IMR-90 (cell line): ENCODE measurements around the gene SRP14. TPM values are rescaled to one million over a fixed set of nuclear protein-coding genes. Genes with fewer than 3 reads are reported as not detected.
A peak's percentile ranks its signal among the peaks of the same experiment; 100 is the strongest.

Experiments used
- ATAC-seq: fragments of 200-7000 bp; cut with Tn5 transposase; 2 replicates; pipeline ENCODE4 v1.9.1; 2020; ENCODE audit warnings: low read depth, mild to moderate bottlenecking, moderate library complexity
- BruUV-seq: library from RNA; stranded (reverse); fragments of 400-500 nt; replicated peaks from 2 replicates; lab custom pipeline; 2021; lab: Mats Ljungman, UMichigan
- CTCF ChIA-PET: fragments of 300-600 bp; formaldehyde crosslinking; extraction: SDS; loops from one replicate; lab custom pipeline; 2021; ENCODE audit warnings: antibody characterized with exemption; lab: Yijun Ruan, JAX
- POLR2A ChIA-PET: fragments of 300-600 bp; sonication (Branson Sonifier 250); formaldehyde crosslinking; loops from one replicate; lab custom pipeline; 2022; ENCODE audit warnings: antibody characterized with exemption; ENCODE audit not compliant: unreplicated experiment; lab: Charles Lee
- DNase-seq: peaks from one replicate; pipeline ENCODE4 v3.0.0; 2013
- H2AFZ ChIP-seq: replicated peaks from 2 replicates; pipeline ENCODE3; 2013; ENCODE audit warnings: low read length, mild to moderate bottlenecking; ENCODE audit not compliant: poor library complexity
- H2AK5ac ChIP-seq: 2 replicates; pipeline ENCODE4 v1.6.1; 2013; ENCODE audit warnings: low read depth, low read length, inconsistent platforms
- H2AK9ac ChIP-seq: replicated peaks from 2 replicates; pipeline ENCODE3; 2013; ENCODE audit warnings: mild to moderate bottlenecking, low read depth, low read length, moderate library complexity; ENCODE audit not compliant: poor library complexity
- H2BK120ac ChIP-seq: 2 replicates; pipeline ENCODE4 v1.6.1; 2013; ENCODE audit warnings: low read depth, low read length, inconsistent platforms
- H2BK15ac ChIP-seq: 3 replicates; pipeline ENCODE4 v1.6.1; 2013; ENCODE audit warnings: low read depth, low read length, inconsistent platforms
- H2BK20ac ChIP-seq: 2 replicates; pipeline ENCODE4 v1.6.1; 2013; ENCODE audit warnings: low read depth, mild to moderate bottlenecking, inconsistent platforms, low read length, moderate library complexity
- H2BK5ac ChIP-seq: 2 replicates; pipeline ENCODE4 v1.6.1; 2013; ENCODE audit warnings: mild to moderate bottlenecking, low read depth, low read length, inconsistent platforms; ENCODE audit not compliant: poor library complexity, severe bottlenecking
- H3K14ac ChIP-seq: replicated peaks from 2 replicates; pipeline ENCODE4 v1.6.1; 2013; ENCODE audit warnings: low read depth, low read length, inconsistent platforms
- H3K18ac ChIP-seq: 2 replicates; pipeline ENCODE4 v1.6.1; 2013; ENCODE audit warnings: low read depth, low read length, control low read depth
- H3K23ac ChIP-seq: 2 replicates; pipeline ENCODE4 v1.6.1; 2013; ENCODE audit warnings: low read depth, low read length, inconsistent platforms
- H3K27ac ChIP-seq: 2 replicates; pipeline ENCODE4 v1.5.1; 2013; ENCODE audit warnings: mild to moderate bottlenecking, control low read depth, low read length; ENCODE audit not compliant: insufficient read depth
- H3K27me3 ChIP-seq: 2 replicates; pipeline ENCODE4 v1.6.1; 2013; ENCODE audit warnings: low read length; ENCODE audit not compliant: control insufficient read depth, insufficient read depth
- H3K36me3 ChIP-seq: 2 replicates; pipeline ENCODE4 v1.6.1; 2013; ENCODE audit warnings: low read length, mixed read lengths; ENCODE audit not compliant: control insufficient read depth, insufficient read depth
- H3K4ac ChIP-seq: 2 replicates; pipeline ENCODE4 v1.6.1; 2013; ENCODE audit warnings: low read depth, low read length, inconsistent platforms
- H3K4me1 ChIP-seq: 2 replicates; pipeline ENCODE4 v1.6.1; 2013; ENCODE audit warnings: low read length, mixed read lengths; ENCODE audit not compliant: control insufficient read depth, insufficient read depth
- H3K4me2 ChIP-seq: 2 replicates; pipeline ENCODE4 v1.6.1; 2013; ENCODE audit warnings: low read depth, mild to moderate bottlenecking, control low read depth, low read length, moderate library complexity
- H3K4me3 ChIP-seq: 2 replicates; pipeline ENCODE4 v1.5.1; 2013; ENCODE audit warnings: low read depth, mild to moderate bottlenecking, control low read depth, low read length, moderate library complexity; ENCODE audit not compliant: insufficient read depth
- H3K56ac ChIP-seq: 2 replicates; pipeline ENCODE4 v1.6.1; 2013; ENCODE audit warnings: low read length, inconsistent platforms; ENCODE audit not compliant: insufficient read depth; ENCODE audit errors: extremely low read depth
- H3K79me1 ChIP-seq, 2 experiments: 2 replicates each; pipeline ENCODE4 v1.6.1; 2013; ENCODE audit warnings: low read length in 2 of 2, inconsistent platforms in 1 of 2, low read depth in 1 of 2
- H3K9ac ChIP-seq: 2 replicates; pipeline ENCODE4 v1.6.1; 2013; ENCODE audit warnings: low read depth, low read length, control low read depth
- H3K9me1 ChIP-seq: 2 replicates; pipeline ENCODE4 v1.6.1; 2013; ENCODE audit warnings: low read length, inconsistent platforms; ENCODE audit not compliant: insufficient read depth
- H3K9me3 ChIP-seq: 2 replicates; pipeline ENCODE4 v1.6.1; 2013; ENCODE audit warnings: low read length; ENCODE audit not compliant: control insufficient read depth, insufficient read depth
- H4K20me1 ChIP-seq: 2 replicates; pipeline ENCODE4 v1.6.1; 2013; ENCODE audit warnings: low read length, inconsistent platforms; ENCODE audit not compliant: insufficient read depth
- H4K5ac ChIP-seq: 2 replicates; pipeline ENCODE4 v1.6.1; 2013; ENCODE audit warnings: mild to moderate bottlenecking, low read depth, low read length, control low read depth
- H4K8ac ChIP-seq, 2 experiments: 2 replicates each; pipeline ENCODE4 v1.6.1; 2013; ENCODE audit warnings: low read depth in 2 of 2, low read length in 2 of 2, control low read depth in 1 of 2, inconsistent platforms in 1 of 2
- H4K91ac ChIP-seq: 2 replicates; pipeline ENCODE4 v1.6.1; 2013; ENCODE audit warnings: low read depth, low read length, inconsistent platforms; ENCODE audit not compliant: insufficient read depth
- BHLHE40 ChIP-seq: fragments of 150-350 bp; IDR thresholded peaks from 2 replicates; pipeline ENCODE4 v1.6.1; 2016; ENCODE audit warnings: mild to moderate bottlenecking, low read depth, low read length
- CEBPB ChIP-seq: IDR thresholded peaks from 2 replicates; pipeline ENCODE4 v1.6.1; 2012; ENCODE audit warnings: low read depth, low read length, improper control_type of control experiment
- MAFK ChIP-seq: IDR thresholded peaks from 2 replicates; pipeline ENCODE4 v1.6.1; 2012; ENCODE audit warnings: low read depth, low read length, improper control_type of control experiment
- MAZ ChIP-seq: IDR thresholded peaks from 2 replicates; pipeline ENCODE4 v1.6.1; 2012; ENCODE audit warnings: low read depth, mild to moderate bottlenecking, low read length, improper control_type of control experiment, moderate library complexity, borderline replicate concordance
- MXI1 ChIP-seq: IDR thresholded peaks from 2 replicates; pipeline ENCODE4 v1.6.1; 2012; ENCODE audit warnings: low read depth, mild to moderate bottlenecking, low read length, moderate library complexity, borderline replicate concordance
- NFE2L2 ChIP-seq: fragments of 150-350 bp; IDR thresholded peaks from 2 replicates; pipeline ENCODE4 v1.6.1; 2016; ENCODE audit warnings: low read depth, mild to moderate bottlenecking, low read length
- RAD21 ChIP-seq: IDR thresholded peaks from 2 replicates; pipeline ENCODE4 v1.6.1; 2012; ENCODE audit warnings: low read length, improper control_type of control experiment
- SMC3 ChIP-seq: fragments of 150-350 bp; IDR thresholded peaks from 2 replicates; pipeline ENCODE4 v1.6.1; 2016; ENCODE audit warnings: low read depth, mild to moderate bottlenecking, antibody characterized with exemption, low read length, moderate library complexity
- WGBS, 2 experiments: methylation state at CpG; one replicate each; pipeline versions ENCODE4 v1.1.5 to v1.1.7; 2013; ENCODE audit warnings: missing lambda C conversion rate in 2 of 2; ENCODE audit not compliant: insufficient read length in 1 of 2; ENCODE audit errors: extremely low coverage in 2 of 2; 5-methylcytosine and 5-hydroxymethylcytosine counted together
- dilution Hi-C: fragments of 300-500 bp; cut with HindIII; formaldehyde crosslinking; loops from one replicate; pipeline ENCODE4 v1.14.3; 2018; ENCODE audit warnings: low sequenced_read_pairs; ENCODE audit not compliant: unreplicated experiment
- in situ Hi-C: fragments of 300-500 bp; cut with MboI; formaldehyde crosslinking; loops from 3 replicates; pipeline ENCODE4 v1.14.3; 2019; ENCODE audit warnings: low sequenced_read_pairs, inconsistent platforms, mixed read lengths
- intact Hi-C: fragments of 100-400 bp; cut with micrococcal nuclease; formaldehyde crosslinking; loops from 2 replicates; pipeline ENCODE4 v1.10.0; 2022
- polyA plus RNA-seq, 3 experiments: library from polyadenylated mRNA; depleted of rRNA; stranded (reverse); fragments of >200 nt; gene quantifications; 2 replicates each; pipeline ENCODE4 v1.2.3, GENCODE V29; 2012; ENCODE audit warnings: low replicate concordance in 1 of 3
- total RNA-seq: library from RNA; depleted of rRNA; stranded (reverse); fragments of >200 nt; gene quantifications from 2 replicates; pipeline ENCODE4 v1.2.3, GENCODE V29; 2012
- TF ChIP-seq, protein P1 (sequence below): conservative IDR thresholded peaks from 2 replicates; pipeline ENCODE4 v1.5.1; 2012; ENCODE audit warnings: mild to moderate bottlenecking, low read depth, low read length, improper control_type of control experiment

The SRP14 gene
- total and polyA plus RNA-seq, 2 of the 4 experiments (the other 2 are of a cell fraction) = 106 to 295 TPM

DNA sequence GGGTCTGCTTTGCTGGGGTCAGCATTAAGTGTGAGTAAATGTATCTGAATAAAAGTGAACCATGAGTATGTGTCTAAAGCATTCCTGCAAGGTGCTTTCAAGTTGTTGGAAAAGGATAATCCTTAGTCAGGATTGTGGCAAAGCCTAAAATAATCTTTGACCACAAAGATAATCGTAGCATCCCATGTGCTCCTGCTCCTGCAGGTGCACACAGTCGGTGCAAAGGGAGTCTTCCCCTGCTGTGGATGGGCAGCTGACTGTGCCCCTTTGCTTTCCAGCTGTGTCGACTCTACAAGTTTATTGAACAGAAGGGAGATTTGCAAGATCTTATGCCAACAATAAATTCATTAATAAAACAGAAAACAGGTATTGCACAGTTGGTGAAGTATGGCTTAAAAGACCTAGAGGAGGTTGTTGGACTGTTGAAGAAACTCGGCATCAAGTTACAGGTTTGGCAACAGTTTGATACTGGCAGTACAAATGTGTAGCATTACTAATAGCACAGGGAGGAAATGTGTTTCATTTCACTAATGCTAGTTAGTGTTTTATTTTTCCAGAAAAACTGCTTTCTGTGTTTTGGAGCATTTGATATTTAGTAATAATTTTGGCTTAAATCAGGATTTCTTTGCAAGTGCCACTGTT is 22.6 kb downstream of the SRP14 start:
- no peak overlapping the region for H3K23ac ChIP-seq
- POLR2A ChIA-PET = no interaction called here
- no peaks in the 10 kb centered on the region for H3K27me3 ChIP-seq
- in situ Hi-C loops = no loop called here
- no peak overlapping the region for H4K5ac ChIP-seq
- H4K91ac ChIP-seq = no peak overlapping the region
- H3K18ac ChIP-seq = no peak overlapping the region
- no peak overlapping the region for H2AK5ac ChIP-seq
- H3K14ac ChIP-seq = no peak overlapping the region
- no peak overlapping the region for H4K8ac ChIP-seq
- no peak overlapping the region for H2BK15ac ChIP-seq
- H3K4me1 ChIP-seq = peaks cover 5% of the 10 kb centered on the region
- CTCF ChIA-PET = no interaction called here
- no peaks in the 10 kb centered on the region for H3K9me1 ChIP-seq
- no peak overlapping the region for H3K4me3 ChIP-seq
- H3K4ac ChIP-seq = no peak overlapping the region
- no peak overlapping the region for H3K27ac ChIP-seq
- peaks cover 1 to 6% of the 10 kb centered on the region in 2 experiments; a peak in 1 of 4 replicates for H3K79me1 ChIP-seq
- H2BK120ac ChIP-seq = no peak overlapping the region
- peaks cover 8% of the 10 kb centered on the region for H3K9me3 ChIP-seq
- ATAC-seq = peak; percentile 67
- no CpG with 5 or more reads among the region's 4 CpGs for WGBS, 2 experiments
- dilution Hi-C loops = no loop called here
- no peak overlapping the region for H2AK9ac ChIP-seq
- H3K4me2 ChIP-seq = no peak overlapping the region
- H2AFZ ChIP-seq = no peak overlapping the region
- no peak for TF ChIP-seq BHLHE40
- TF ChIP-seq, protein P1, sequence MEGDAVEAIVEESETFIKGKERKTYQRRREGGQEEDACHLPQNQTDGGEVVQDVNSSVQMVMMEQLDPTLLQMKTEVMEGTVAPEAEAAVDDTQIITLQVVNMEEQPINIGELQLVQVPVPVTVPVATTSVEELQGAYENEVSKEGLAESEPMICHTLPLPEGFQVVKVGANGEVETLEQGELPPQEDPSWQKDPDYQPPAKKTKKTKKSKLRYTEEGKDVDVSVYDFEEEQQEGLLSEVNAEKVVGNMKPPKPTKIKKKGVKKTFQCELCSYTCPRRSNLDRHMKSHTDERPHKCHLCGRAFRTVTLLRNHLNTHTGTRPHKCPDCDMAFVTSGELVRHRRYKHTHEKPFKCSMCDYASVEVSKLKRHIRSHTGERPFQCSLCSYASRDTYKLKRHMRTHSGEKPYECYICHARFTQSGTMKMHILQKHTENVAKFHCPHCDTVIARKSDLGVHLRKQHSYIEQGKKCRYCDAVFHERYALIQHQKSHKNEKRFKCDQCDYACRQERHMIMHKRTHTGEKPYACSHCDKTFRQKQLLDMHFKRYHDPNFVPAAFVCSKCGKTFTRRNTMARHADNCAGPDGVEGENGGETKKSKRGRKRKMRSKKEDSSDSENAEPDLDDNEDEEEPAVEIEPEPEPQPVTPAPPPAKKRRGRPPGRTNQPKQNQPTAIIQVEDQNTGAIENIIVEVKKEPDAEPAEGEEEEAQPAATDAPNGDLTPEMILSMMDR = no peak
- no peak for TF ChIP-seq CEBPB
- TF ChIP-seq RAD21 = no peak
- TF ChIP-seq SMC3 = no peak
- no peak for TF ChIP-seq MXI1
- TF ChIP-seq NFE2L2 = no peak
- no peak for TF ChIP-seq MAFK
- TF ChIP-seq MAZ = no peak
- no peak overlapping the region for H2BK20ac ChIP-seq
- peak; percentile 72 for DNase-seq
- intact Hi-C loops = no loop called here
- BruUV-seq = no TSS peak
- H3K36me3 ChIP-seq = peaks cover 50% of the 10 kb centered on the region
- H3K56ac ChIP-seq = no peak overlapping the region
- H3K9ac ChIP-seq = no peak overlapping the region
- peak overlapping the region; percentile 20 for H2BK5ac ChIP-seq
- no peaks in the 10 kb centered on the region for H4K20me1 ChIP-seq
